Panc1 (cell line): ENCODE data around the gene SLC6A19. TPM values are rescaled to one million over a fixed set of nuclear protein-coding genes. Genes with fewer than 3 reads are reported as not detected.

Experiments
- ATAC-seq: fragments of 200-7000 bp; cut with Tn5 transposase; 2 replicates; pipeline ENCODE4 v1.9.1; 2020; ENCODE audit warnings: mild to moderate bottlenecking, moderate library complexity
- BruUV-seq: library from RNA; stranded (reverse); fragments of 400-500 nt; replicated peaks from 2 replicates; lab custom pipeline; 2021; lab: Mats Ljungman, UMichigan
- CTCF ChIA-PET: fragments of 300-600 bp; sonication (Branson Sonifier 250); formaldehyde crosslinking; loops from one replicate; lab custom pipeline; 2022; ENCODE audit warnings: antibody characterized with exemption; lab: Charles Lee
- POLR2A ChIA-PET: fragments of 300-600 bp; sonication (Branson Sonifier 250); formaldehyde crosslinking; loops from one replicate; lab custom pipeline; 2022; ENCODE audit warnings: antibody characterized with exemption; lab: Charles Lee
- DNase-seq: peaks from one replicate; pipeline ENCODE4 v3.0.0-alpha.2; 2010; ENCODE audit warnings: low read depth, low spot score
- H3K27ac ChIP-seq: 2 replicates; pipeline ENCODE4 v1.5.1; 2011; ENCODE audit warnings: mild to moderate bottlenecking, low read length, inconsistent platforms
- H3K27me3 ChIP-seq: fragments of 200-500 bp; sonication (Bioruptor generic); 2 replicates; pipeline ENCODE4 v1.6.0; 2014; ENCODE audit warnings: low read length, inconsistent platforms; ENCODE audit not compliant: control insufficient read depth, insufficient read depth
- H3K36me3 ChIP-seq: fragments of 200-500 bp; sonication (Bioruptor generic); 2 replicates; pipeline ENCODE4 v1.5.1; 2014; ENCODE audit warnings: inconsistent platforms, mild to moderate bottlenecking, low read length, moderate library complexity; ENCODE audit not compliant: control insufficient read depth, insufficient read depth
- H3K4me1 ChIP-seq: 2 replicates; pipeline ENCODE4 v1.5.1; 2011; ENCODE audit warnings: inconsistent platforms, mild to moderate bottlenecking, low read length, moderate library complexity; ENCODE audit not compliant: control insufficient read depth, insufficient read depth
- H3K4me3 ChIP-seq, 2 experiments: 2 replicates each; pipeline ENCODE4 v1.5.1; 2011 to 2012; ENCODE audit warnings: low read depth in 2 of 2, low read length in 2 of 2, mild to moderate bottlenecking in 2 of 2, inconsistent platforms in 1 of 2, moderate library complexity in 1 of 2
- H3K9me3 ChIP-seq: fragments of 200-500 bp; sonication (Bioruptor generic); 2 replicates; pipeline ENCODE4 v1.5.1; 2014; ENCODE audit warnings: low read depth, mild to moderate bottlenecking, inconsistent platforms, low read length, moderate library complexity; ENCODE audit not compliant: control insufficient read depth, insufficient read depth
- CTCF ChIP-seq: fragments of 450-650 bp; IDR thresholded peaks from 2 replicates; pipeline ENCODE4 v1.5.1; 2017; ENCODE audit warnings: mild to moderate bottlenecking
- POLR2AphosphoS5 ChIP-seq: IDR thresholded peaks from 2 replicates; pipeline ENCODE4 v1.6.1; 2012; ENCODE audit warnings: mild to moderate bottlenecking, low read depth, low read length, moderate library complexity
- REST ChIP-seq, 2 experiments: IDR thresholded peaks; 2 replicates each; pipeline ENCODE4 v1.6.1; 2011 to 2012; ENCODE audit warnings: low read depth in 2 of 2, control low read depth in 1 of 2, low read length in 1 of 2, mild to moderate bottlenecking in 1 of 2, moderate library complexity in 1 of 2; ENCODE audit not compliant: insufficient read depth in 1 of 2
- SIN3A ChIP-seq: IDR thresholded peaks from 2 replicates; pipeline ENCODE4 v1.6.1; 2012; ENCODE audit warnings: low read depth, mild to moderate bottlenecking, low read length, moderate library complexity, borderline replicate concordance; ENCODE audit not compliant: insufficient read depth
- TCF7L2 ChIP-seq: IDR thresholded peaks from 2 replicates; pipeline ENCODE4 v1.6.1; 2011; ENCODE audit warnings: mild to moderate bottlenecking, low read depth, low read length, inconsistent platforms
- in situ Hi-C: cut with HindIII; loops from 2 replicates; pipeline ENCODE4 v1.10.0; 2016; ENCODE audit warnings: low sequenced_read_pairs, low pct_unique_long_range_greater_than_20kb
- intact Hi-C: fragments of 100-400 bp; cut with micrococcal nuclease; formaldehyde crosslinking; loops from one replicate; pipeline ENCODE4 v1.10.0; 2022; ENCODE audit not compliant: unreplicated experiment
- total RNA-seq: library from RNA; stranded (reverse); gene quantifications from one replicate; pipeline ENCODE4 v1.2.1, GENCODE V29; 2021; ENCODE audit not compliant: unreplicated experiment

The SLC6A19 gene
- total RNA-seq, 1 experiment from 2014 or later = 0.23 TPM

- in situ Hi-C loops (no loop called here), intact Hi-C loops (no loop called here)
- Histone ChIP-seq H3K4me1 (no peaks in the 10 kb centered on the region), H3K27me3 (no peaks in the 10 kb centered on the region), H3K4me3 (no peak overlapping the region), H3K27ac (no peak overlapping the region), H3K36me3 (no peaks in the 10 kb centered on the region), H3K9me3 (no peaks in the 10 kb centered on the region)
- CTCF ChIA-PET = no interaction called here
- no TSS peak for BruUV-seq
- POLR2A ChIA-PET = no interaction called here
- TF ChIP-seq SIN3A (no peak), REST (IDR thresholded peaks at IDR 0.05; ENCODE audit: insufficient read depth in 1 of 2, low read depth in 2 of 2, low read length in 1 of 2) (no peak), CTCF (no peak)
- no peak for ATAC-seq
- DNase-seq = no peak
Measured at GRCh38 chr5:1257841-1258240, 56.4 kb downstream of the SLC6A19 start.

- TF ChIP-seq CTCF (no peak), REST (IDR thresholded peaks at IDR 0.05; ENCODE audit: insufficient read depth in 1 of 2, low read depth in 2 of 2, low read length in 1 of 2) (no peak), TCF7L2 (no peak), POLR2AphosphoS5 (no peak), SIN3A (no peak)
- DNase-seq (no peak), ATAC-seq (no peak)
- Histone ChIP-seq H3K9me3 (no peaks in the 10 kb centered on the region), H3K27me3 (no peaks in the 10 kb centered on the region), H3K27ac (no peak overlapping the region), H3K4me1 (no peaks in the 10 kb centered on the region), H3K36me3 (no peaks in the 10 kb centered on the region), H3K4me3 (no peak overlapping the region)
- in situ Hi-C loops (no loop called here), intact Hi-C loops (no loop called here)
- no TSS peak for BruUV-seq
- CTCF ChIA-PET = no interaction called here
- POLR2A ChIA-PET = no interaction called here
Measured at GRCh38 chr5:1259806-1260480, 58.5 kb downstream of the SLC6A19 start.
